WTC11 (cell line): ENCODE measurements around the gene LRRC4B. TPM values are rescaled to one million over a fixed set of nuclear protein-coding genes. Genes with fewer than 3 reads are reported as not detected.

ENCODE experiments used
- ATAC-seq: fragments of 200-7000 bp; cut with Tn5 transposase; 2 replicates; pipeline ENCODE4 v1.10.0; 2021; ENCODE audit warnings: mild to moderate bottlenecking, moderate library complexity
- CTCF ChIA-PET: fragments of 300-600 bp; sonication (Branson Sonifier 250); formaldehyde crosslinking; loops from one replicate; lab custom pipeline; 2021; ENCODE audit warnings: antibody characterized with exemption; lab: Charles Lee
- POLR2A ChIA-PET: fragments of 350-600 bp; sonication (Branson Sonifier 250); formaldehyde crosslinking; loops from one replicate; lab custom pipeline; 2021; ENCODE audit warnings: antibody characterized with exemption; lab: Charles Lee
- DNase-seq: peaks from one replicate; pipeline ENCODE4 v3.0.0; 2021; ENCODE audit warnings: low spot score
- H3K27ac Mint-ChIP-seq: 2 replicates; pipeline ENCODE4 v1.8.0; 2021; ENCODE audit warnings: mixed read lengths
- H3K27me3 Mint-ChIP-seq: 2 replicates; pipeline ENCODE4 v1.8.0; 2021; ENCODE audit warnings: low read depth, mild to moderate bottlenecking, moderate library complexity, mixed read lengths
- H3K36me3 Mint-ChIP-seq: 2 replicates; pipeline ENCODE4 v1.8.0; 2021; ENCODE audit warnings: mixed read lengths
- H3K4me1 Mint-ChIP-seq: 2 replicates; pipeline ENCODE4 v1.8.0; 2022; ENCODE audit warnings: mixed read lengths
- H3K4me3 Mint-ChIP-seq: 2 replicates; pipeline ENCODE4 v1.8.0; 2021; ENCODE audit warnings: mild to moderate bottlenecking, moderate library complexity, mixed read lengths
- H3K9me3 Mint-ChIP-seq: 2 replicates; pipeline ENCODE4 v1.8.0; 2021; ENCODE audit warnings: mixed read lengths
- EMX1 ChIP-seq: fragments of 250-450 bp; sonication (Bioruptor Pico); IDR thresholded peaks from 2 replicates; pipeline ENCODE4 v1.8.0; 2021; ENCODE audit warnings: mild to moderate bottlenecking
- KAT7 ChIP-seq: sonication (generic); formaldehyde crosslinking; IDR thresholded peaks from 2 replicates; pipeline ENCODE4 v1.8.1; 2023; ENCODE audit warnings: missing genetic modification reagents, mild to moderate bottlenecking, borderline replicate concordance
- NFATC4 ChIP-seq: fragments of 250-450 bp; sonication (Bioruptor Pico); IDR thresholded peaks from 2 replicates; pipeline ENCODE4 v1.9.0; 2021; ENCODE audit warnings: mild to moderate bottlenecking
- RELA ChIP-seq: sonication (generic); formaldehyde crosslinking; IDR thresholded peaks from 2 replicates; pipeline ENCODE4 v1.8.1; 2022; ENCODE audit warnings: missing genetic modification reagents, mild to moderate bottlenecking, borderline replicate concordance
- TEAD1 ChIP-seq: sonication (generic); formaldehyde crosslinking; IDR thresholded peaks from 2 replicates; pipeline ENCODE4 v1.8.0; 2022; ENCODE audit warnings: mild to moderate bottlenecking, missing genetic modification reagents
- TEAD4 ChIP-seq: sonication (generic); formaldehyde crosslinking; IDR thresholded peaks from 2 replicates; pipeline ENCODE4 v1.8.0; 2022; ENCODE audit warnings: mild to moderate bottlenecking, missing genetic modification reagents
- TP53 ChIP-seq: sonication (generic); formaldehyde crosslinking; IDR thresholded peaks from 2 replicates; pipeline ENCODE4 v1.8.1; 2023; ENCODE audit warnings: mild to moderate bottlenecking, missing genetic modification reagents
- total RNA-seq: library from RNA; stranded (reverse); gene quantifications from 3 replicates; pipeline ENCODE4 v1.2.3, GENCODE V29; 2021
- TF ChIP-seq, protein P1 (sequence below): sonication (generic); formaldehyde crosslinking; IDR thresholded peaks from 2 replicates; pipeline ENCODE4 v1.8.0; 2023; ENCODE audit warnings: mild to moderate bottlenecking, missing genetic modification reagents
- TF ChIP-seq, protein P2 (sequence below): fragments of 250-450 bp; sonication (Bioruptor Pico); IDR thresholded peaks from 2 replicates; pipeline ENCODE4 v1.9.0; 2021; ENCODE audit warnings: mild to moderate bottlenecking, borderline replicate concordance
- TF ChIP-seq, protein P3 (sequence below): sonication (generic); formaldehyde crosslinking; IDR thresholded peaks from 2 replicates; pipeline ENCODE4 v1.8.1; 2023; ENCODE audit warnings: mild to moderate bottlenecking, missing genetic modification reagents, moderate library complexity
- TF ChIP-seq, protein P4 (sequence below): sonication (generic); formaldehyde crosslinking; IDR thresholded peaks from 2 replicates; pipeline ENCODE4 v1.8.1; 2023; ENCODE audit warnings: mild to moderate bottlenecking, missing genetic modification reagents
- TF ChIP-seq, protein P5 (sequence below): fragments of 250-450 bp; sonication (Bioruptor Pico); IDR thresholded peaks from 2 replicates; pipeline ENCODE4 v1.8.0; 2021; ENCODE audit warnings: mild to moderate bottlenecking

LRRC4B gene
- total RNA-seq, 1 experiment from 2014 or later, result 10.0 TPM

DNA sequence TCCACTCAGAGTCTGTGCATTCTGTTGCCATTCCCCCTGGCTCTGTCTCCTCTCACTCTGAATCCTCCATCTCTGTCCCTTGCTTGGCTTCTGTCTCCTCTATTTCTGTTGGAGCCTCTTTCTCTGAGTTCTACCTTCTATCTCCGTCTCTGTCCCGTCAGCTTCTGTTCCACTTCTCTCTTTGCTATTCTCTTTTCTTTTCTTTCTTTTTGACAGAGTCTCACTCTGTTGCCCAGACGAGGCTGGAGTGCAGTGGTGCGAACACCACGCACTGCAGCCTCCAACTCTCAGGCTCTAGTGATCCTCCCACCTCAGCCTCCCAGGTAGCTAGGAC lies 33.8 kb upstream of the LRRC4B start (continued):
- TF ChIP-seq EMX1 (CRISPR knock-in tag) (no peak), KAT7 (no peak), NFATC4 (no peak)
- TF ChIP-seq, protein P1, sequence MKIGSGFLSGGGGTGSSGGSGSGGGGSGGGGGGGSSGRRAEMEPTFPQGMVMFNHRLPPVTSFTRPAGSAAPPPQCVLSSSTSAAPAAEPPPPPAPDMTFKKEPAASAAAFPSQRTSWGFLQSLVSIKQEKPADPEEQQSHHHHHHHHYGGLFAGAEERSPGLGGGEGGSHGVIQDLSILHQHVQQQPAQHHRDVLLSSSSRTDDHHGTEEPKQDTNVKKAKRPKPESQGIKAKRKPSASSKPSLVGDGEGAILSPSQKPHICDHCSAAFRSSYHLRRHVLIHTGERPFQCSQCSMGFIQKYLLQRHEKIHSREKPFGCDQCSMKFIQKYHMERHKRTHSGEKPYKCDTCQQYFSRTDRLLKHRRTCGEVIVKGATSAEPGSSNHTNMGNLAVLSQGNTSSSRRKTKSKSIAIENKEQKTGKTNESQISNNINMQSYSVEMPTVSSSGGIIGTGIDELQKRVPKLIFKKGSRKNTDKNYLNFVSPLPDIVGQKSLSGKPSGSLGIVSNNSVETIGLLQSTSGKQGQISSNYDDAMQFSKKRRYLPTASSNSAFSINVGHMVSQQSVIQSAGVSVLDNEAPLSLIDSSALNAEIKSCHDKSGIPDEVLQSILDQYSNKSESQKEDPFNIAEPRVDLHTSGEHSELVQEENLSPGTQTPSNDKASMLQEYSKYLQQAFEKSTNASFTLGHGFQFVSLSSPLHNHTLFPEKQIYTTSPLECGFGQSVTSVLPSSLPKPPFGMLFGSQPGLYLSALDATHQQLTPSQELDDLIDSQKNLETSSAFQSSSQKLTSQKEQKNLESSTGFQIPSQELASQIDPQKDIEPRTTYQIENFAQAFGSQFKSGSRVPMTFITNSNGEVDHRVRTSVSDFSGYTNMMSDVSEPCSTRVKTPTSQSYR (CRISPR knock-in tag), result no peak

DNA sequence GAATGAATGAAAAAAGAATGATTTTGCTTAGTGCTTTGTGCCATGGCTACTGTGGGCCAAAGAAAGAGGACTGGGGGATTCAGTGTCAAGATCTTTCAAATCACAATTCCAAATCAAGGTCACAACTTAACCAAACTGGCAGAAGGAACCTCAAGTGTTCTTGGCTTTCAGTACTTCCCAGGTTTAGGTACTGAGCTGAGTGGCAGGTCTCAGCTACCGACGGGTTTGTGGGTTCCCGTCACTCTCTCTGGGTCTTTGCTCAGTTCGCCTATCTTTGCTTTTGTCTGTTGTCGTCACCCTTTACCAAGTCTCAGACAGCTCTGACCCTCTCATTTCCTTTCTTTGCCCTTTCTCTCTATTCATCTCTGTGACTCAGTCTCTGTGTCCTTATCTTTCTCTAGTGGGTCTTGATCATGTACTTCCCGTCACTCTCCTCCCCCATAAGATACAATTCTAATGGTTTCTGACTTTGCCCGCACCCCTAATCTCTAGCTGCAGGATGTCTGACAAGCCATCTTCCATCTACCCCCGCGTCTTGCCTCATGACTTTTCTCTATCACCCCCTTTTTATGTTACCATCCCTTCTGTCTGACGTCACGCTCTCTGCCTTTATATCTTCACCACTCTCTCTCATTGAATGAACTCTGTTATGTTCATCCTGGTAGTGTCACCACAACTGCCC lies 33.3 kb upstream of the LRRC4B start:
- ChIA-PET CTCF (interaction anchor here (0.7 to 0.9 kb wide), 2 partner anchors 45 to 64 kb away, joined by 3 read pairs; no protein-coding TSS in a partner anchor), POLR2A (no interaction called here)
- ATAC-seq (no peak), DNase-seq (no peak)
- Mint-ChIP-seq H3K4me3 (no peak overlapping the region), H3K27me3 (peaks cover 67% of the 10 kb centered on the region), H3K4me1 (peaks cover 4% of the 10 kb centered on the region; the same call in 1 of the 2 replicates), H3K36me3 (peaks cover 12% of the 10 kb centered on the region), H3K27ac (no peak overlapping the region), H3K9me3 (peaks cover 14% of the 10 kb centered on the region)
- TF ChIP-seq, protein P2, sequence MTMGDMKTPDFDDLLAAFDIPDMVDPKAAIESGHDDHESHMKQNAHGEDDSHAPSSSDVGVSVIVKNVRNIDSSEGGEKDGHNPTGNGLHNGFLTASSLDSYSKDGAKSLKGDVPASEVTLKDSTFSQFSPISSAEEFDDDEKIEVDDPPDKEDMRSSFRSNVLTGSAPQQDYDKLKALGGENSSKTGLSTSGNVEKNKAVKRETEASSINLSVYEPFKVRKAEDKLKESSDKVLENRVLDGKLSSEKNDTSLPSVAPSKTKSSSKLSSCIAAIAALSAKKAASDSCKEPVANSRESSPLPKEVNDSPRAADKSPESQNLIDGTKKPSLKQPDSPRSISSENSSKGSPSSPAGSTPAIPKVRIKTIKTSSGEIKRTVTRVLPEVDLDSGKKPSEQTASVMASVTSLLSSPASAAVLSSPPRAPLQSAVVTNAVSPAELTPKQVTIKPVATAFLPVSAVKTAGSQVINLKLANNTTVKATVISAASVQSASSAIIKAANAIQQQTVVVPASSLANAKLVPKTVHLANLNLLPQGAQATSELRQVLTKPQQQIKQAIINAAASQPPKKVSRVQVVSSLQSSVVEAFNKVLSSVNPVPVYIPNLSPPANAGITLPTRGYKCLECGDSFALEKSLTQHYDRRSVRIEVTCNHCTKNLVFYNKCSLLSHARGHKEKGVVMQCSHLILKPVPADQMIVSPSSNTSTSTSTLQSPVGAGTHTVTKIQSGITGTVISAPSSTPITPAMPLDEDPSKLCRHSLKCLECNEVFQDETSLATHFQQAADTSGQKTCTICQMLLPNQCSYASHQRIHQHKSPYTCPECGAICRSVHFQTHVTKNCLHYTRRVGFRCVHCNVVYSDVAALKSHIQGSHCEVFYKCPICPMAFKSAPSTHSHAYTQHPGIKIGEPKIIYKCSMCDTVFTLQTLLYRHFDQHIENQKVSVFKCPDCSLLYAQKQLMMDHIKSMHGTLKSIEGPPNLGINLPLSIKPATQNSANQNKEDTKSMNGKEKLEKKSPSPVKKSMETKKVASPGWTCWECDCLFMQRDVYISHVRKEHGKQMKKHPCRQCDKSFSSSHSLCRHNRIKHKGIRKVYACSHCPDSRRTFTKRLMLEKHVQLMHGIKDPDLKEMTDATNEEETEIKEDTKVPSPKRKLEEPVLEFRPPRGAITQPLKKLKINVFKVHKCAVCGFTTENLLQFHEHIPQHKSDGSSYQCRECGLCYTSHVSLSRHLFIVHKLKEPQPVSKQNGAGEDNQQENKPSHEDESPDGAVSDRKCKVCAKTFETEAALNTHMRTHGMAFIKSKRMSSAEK (CRISPR knock-in tag), result no peak
- TF ChIP-seq, protein P1 (CRISPR knock-in tag), result no peak
- TF ChIP-seq, protein P3, sequence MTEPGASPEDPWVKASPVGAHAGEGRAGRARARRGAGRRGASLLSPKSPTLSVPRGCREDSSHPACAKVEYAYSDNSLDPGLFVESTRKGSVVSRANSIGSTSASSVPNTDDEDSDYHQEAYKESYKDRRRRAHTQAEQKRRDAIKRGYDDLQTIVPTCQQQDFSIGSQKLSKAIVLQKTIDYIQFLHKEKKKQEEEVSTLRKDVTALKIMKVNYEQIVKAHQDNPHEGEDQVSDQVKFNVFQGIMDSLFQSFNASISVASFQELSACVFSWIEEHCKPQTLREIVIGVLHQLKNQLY (CRISPR knock-in tag), result no peak
- TF ChIP-seq TP53, result no peak
- TF ChIP-seq TEAD4 (CRISPR knock-in tag), result no peak
- TF ChIP-seq TEAD1 (CRISPR knock-in tag), result no peak
- TF ChIP-seq RELA (CRISPR knock-in tag), result no peak
- TF ChIP-seq, protein P4, sequence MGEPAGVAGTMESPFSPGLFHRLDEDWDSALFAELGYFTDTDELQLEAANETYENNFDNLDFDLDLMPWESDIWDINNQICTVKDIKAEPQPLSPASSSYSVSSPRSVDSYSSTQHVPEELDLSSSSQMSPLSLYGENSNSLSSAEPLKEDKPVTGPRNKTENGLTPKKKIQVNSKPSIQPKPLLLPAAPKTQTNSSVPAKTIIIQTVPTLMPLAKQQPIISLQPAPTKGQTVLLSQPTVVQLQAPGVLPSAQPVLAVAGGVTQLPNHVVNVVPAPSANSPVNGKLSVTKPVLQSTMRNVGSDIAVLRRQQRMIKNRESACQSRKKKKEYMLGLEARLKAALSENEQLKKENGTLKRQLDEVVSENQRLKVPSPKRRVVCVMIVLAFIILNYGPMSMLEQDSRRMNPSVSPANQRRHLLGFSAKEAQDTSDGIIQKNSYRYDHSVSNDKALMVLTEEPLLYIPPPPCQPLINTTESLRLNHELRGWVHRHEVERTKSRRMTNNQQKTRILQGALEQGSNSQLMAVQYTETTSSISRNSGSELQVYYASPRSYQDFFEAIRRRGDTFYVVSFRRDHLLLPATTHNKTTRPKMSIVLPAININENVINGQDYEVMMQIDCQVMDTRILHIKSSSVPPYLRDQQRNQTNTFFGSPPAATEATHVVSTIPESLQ, result no peak
- TF ChIP-seq, protein P5, sequence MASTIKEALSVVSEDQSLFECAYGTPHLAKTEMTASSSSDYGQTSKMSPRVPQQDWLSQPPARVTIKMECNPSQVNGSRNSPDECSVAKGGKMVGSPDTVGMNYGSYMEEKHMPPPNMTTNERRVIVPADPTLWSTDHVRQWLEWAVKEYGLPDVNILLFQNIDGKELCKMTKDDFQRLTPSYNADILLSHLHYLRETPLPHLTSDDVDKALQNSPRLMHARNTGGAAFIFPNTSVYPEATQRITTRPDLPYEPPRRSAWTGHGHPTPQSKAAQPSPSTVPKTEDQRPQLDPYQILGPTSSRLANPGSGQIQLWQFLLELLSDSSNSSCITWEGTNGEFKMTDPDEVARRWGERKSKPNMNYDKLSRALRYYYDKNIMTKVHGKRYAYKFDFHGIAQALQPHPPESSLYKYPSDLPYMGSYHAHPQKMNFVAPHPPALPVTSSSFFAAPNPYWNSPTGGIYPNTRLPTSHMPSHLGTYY (CRISPR knock-in tag), result no peak
